HepG2 (cell line): ENCODE data around the gene VWC2L. TPM values are rescaled to one million over a fixed set of nuclear protein-coding genes. Genes with fewer than 3 reads are reported as not detected.

ENCODE experiments used
- CREM ChIP-seq, 2 experiments: sonication (generic) in 1 of 2; formaldehyde crosslinking in 1 of 2; IDR thresholded peaks; 2 replicates each; pipeline versions ENCODE4 v1.4.0 to v1.6.1; 2016 to 2020; ENCODE audit warnings: antibody characterized with exemption in 1 of 2, mild to moderate bottlenecking in 1 of 2, missing genetic modification reagents in 1 of 2
- NKX3-1 ChIP-seq: sonication (generic); formaldehyde crosslinking; IDR thresholded peaks from 2 replicates; pipeline ENCODE4 v1.5.0; 2020; ENCODE audit warnings: missing genetic modification reagents
- SIX1 ChIP-seq: sonication (generic); formaldehyde crosslinking; IDR thresholded peaks from 2 replicates; pipeline ENCODE4 v1.4.0; 2020; ENCODE audit warnings: missing genetic modification reagents, borderline replicate concordance
- SP2 ChIP-seq: sonication (generic); formaldehyde crosslinking; IDR thresholded peaks from 2 replicates; pipeline ENCODE4 v1.5.1; 2020; ENCODE audit warnings: mild to moderate bottlenecking, missing genetic modification reagents
- ZNF432 ChIP-seq: sonication (generic); formaldehyde crosslinking; IDR thresholded peaks from 2 replicates; pipeline ENCODE4 v1.5.0; 2020; ENCODE audit warnings: missing genetic modification reagents, mild to moderate bottlenecking, borderline replicate concordance
- ZNF546 ChIP-seq: sonication (generic); formaldehyde crosslinking; conservative IDR thresholded peaks from 2 replicates; pipeline ENCODE4 v1.8.1; 2023; ENCODE audit warnings: mild to moderate bottlenecking, missing genetic modification reagents
- polyA plus RNA-seq, 8 experiments: library from polyadenylated mRNA; depleted of rRNA in 3 of 8; stranded (reverse) in 7 of 8; unstranded in 1 of 8; fragments of >200 nt; fragmentation: Illumina TruSeq in 4 of 8; extraction: Trizol in 4 of 8; gene quantifications; 2 replicates each; pipeline versions ENCODE4 v1.2.1 to v1.2.3, GENCODE V29; 2011 to 2016; ENCODE audit warnings: low read depth in 4 of 8, missing spikeins in 1 of 8, mixed read lengths in 1 of 8; ENCODE audit not compliant: insufficient read depth in 1 of 8
- total RNA-seq, 5 experiments: library from RNA; depleted of rRNA; stranded (reverse); fragments of >200 nt; fragmentation: Illumina TruSeq; extraction: Trizol; gene quantifications; 2 replicates each; pipeline ENCODE4 v1.2.3, GENCODE V29; 2016; ENCODE audit warnings: low read depth in 1 of 5
- TF ChIP-seq, protein P1 (sequence below): sonication (generic); formaldehyde crosslinking; IDR thresholded peaks from 2 replicates; pipeline ENCODE4 v1.4.0; 2020; ENCODE audit warnings: mild to moderate bottlenecking, missing genetic modification reagents
- TF ChIP-seq, protein P2 (sequence below), 2 experiments: IDR thresholded peaks; 2 replicates each; pipeline ENCODE4 v1.6.1; 2011 to 2012; ENCODE audit warnings: low read length in 2 of 2, borderline replicate concordance in 1 of 2, low read depth in 1 of 2, mild to moderate bottlenecking in 1 of 2, moderate library complexity in 1 of 2
- TF ChIP-seq, protein P3 (sequence below): sonication (generic); formaldehyde crosslinking; IDR thresholded peaks from 2 replicates; pipeline ENCODE4 v1.4.0; 2020; ENCODE audit warnings: missing genetic modification reagents, borderline replicate concordance
- TF ChIP-seq, protein P4 (sequence below): sonication (generic); formaldehyde crosslinking; IDR thresholded peaks from 2 replicates; pipeline ENCODE4 v1.4.0; 2020; ENCODE audit warnings: missing genetic modification reagents, low read depth, mild to moderate bottlenecking, borderline replicate concordance

Gene VWC2L
- total and polyA plus RNA-seq, 2 of the 13 experiments (the other 11 are each of a cell fraction or from before 2014, with no cell fraction given), result not detected

DNA sequence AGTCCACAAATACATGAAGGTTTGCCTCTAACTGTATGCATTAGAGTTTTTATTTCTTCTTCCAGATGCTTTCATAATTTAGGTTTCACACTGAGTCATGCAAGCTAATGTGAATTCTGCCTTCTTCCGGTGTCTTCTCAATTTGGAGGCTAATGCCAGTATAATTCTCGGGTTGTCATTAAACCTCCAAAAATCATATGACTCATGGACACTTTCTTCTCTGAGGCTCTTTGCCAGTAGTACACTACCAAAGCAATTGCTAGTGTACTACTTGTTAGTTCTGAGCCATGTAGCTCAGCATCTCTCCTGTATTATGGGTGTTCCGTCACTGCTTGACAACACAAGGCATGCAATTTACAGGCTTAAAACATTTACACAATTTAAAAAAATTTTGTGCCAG is 137.1 kb downstream of the VWC2L start (continued):
- TF ChIP-seq, protein P1, sequence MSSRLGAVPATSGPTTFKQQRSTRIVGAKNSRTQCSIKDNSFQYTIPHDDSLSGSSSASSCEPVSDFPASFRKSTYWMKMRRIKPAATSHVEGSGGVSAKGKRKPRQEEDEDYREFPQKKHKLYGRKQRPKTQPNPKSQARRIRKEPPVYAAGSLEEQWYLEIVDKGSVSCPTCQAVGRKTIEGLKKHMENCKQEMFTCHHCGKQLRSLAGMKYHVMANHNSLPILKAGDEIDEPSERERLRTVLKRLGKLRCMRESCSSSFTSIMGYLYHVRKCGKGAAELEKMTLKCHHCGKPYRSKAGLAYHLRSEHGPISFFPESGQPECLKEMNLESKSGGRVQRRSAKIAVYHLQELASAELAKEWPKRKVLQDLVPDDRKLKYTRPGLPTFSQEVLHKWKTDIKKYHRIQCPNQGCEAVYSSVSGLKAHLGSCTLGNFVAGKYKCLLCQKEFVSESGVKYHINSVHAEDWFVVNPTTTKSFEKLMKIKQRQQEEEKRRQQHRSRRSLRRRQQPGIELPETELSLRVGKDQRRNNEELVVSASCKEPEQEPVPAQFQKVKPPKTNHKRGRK (CRISPR knock-in tag), result no peak
- TF ChIP-seq SIX1 (CRISPR knock-in tag) (no peak), ZNF546 (CRISPR knock-in tag) (no peak), CREM (IDR thresholded peaks at IDR 0.05) (no peak), CREM (CRISPR knock-in tag; IDR thresholded peaks at IDR 0.05) (no peak), SP2 (CRISPR knock-in tag) (no peak), NKX3-1 (CRISPR knock-in tag) (no peak), ZNF432 (no peak)
- TF ChIP-seq, protein P2, sequence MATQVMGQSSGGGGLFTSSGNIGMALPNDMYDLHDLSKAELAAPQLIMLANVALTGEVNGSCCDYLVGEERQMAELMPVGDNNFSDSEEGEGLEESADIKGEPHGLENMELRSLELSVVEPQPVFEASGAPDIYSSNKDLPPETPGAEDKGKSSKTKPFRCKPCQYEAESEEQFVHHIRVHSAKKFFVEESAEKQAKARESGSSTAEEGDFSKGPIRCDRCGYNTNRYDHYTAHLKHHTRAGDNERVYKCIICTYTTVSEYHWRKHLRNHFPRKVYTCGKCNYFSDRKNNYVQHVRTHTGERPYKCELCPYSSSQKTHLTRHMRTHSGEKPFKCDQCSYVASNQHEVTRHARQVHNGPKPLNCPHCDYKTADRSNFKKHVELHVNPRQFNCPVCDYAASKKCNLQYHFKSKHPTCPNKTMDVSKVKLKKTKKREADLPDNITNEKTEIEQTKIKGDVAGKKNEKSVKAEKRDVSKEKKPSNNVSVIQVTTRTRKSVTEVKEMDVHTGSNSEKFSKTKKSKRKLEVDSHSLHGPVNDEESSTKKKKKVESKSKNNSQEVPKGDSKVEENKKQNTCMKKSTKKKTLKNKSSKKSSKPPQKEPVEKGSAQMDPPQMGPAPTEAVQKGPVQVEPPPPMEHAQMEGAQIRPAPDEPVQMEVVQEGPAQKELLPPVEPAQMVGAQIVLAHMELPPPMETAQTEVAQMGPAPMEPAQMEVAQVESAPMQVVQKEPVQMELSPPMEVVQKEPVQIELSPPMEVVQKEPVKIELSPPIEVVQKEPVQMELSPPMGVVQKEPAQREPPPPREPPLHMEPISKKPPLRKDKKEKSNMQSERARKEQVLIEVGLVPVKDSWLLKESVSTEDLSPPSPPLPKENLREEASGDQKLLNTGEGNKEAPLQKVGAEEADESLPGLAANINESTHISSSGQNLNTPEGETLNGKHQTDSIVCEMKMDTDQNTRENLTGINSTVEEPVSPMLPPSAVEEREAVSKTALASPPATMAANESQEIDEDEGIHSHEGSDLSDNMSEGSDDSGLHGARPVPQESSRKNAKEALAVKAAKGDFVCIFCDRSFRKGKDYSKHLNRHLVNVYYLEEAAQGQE (IDR thresholded peaks at IDR 0.05; ENCODE audit: borderline replicate concordance in 1 of 2, low read depth in 1 of 2, low read length in 2 of 2), result no peak
- TF ChIP-seq, protein P3, sequence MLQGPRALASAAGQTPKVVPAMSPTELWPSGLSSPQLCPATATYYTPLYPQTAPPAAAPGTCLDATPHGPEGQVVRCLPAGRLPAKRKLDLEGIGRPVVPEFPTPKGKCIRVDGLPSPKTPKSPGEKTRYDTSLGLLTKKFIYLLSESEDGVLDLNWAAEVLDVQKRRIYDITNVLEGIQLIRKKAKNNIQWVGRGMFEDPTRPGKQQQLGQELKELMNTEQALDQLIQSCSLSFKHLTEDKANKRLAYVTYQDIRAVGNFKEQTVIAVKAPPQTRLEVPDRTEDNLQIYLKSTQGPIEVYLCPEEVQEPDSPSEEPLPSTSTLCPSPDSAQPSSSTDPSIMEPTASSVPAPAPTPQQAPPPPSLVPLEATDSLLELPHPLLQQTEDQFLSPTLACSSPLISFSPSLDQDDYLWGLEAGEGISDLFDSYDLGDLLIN (CRISPR knock-in tag), result no peak
- TF ChIP-seq, protein P4, sequence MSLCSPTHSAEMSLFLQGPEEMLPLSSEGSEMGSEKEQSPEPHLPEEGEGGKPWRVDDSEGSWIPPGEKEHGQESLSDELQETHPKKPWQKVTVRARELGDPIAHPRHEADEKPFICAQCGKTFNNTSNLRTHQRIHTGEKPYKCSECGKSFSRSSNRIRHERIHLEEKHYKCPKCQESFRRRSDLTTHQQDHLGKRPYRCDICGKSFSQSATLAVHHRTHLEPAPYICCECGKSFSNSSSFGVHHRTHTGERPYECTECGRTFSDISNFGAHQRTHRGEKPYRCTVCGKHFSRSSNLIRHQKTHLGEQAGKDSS (CRISPR knock-in tag), result no peak
